GM12892 (cell line): ENCODE measurements around the gene FYB1.

Experiments used
- POLR2A ChIP-seq: IDR thresholded peaks from 2 replicates; pipeline ENCODE4 v1.6.1; 2011; ENCODE audit warnings: low read depth, low read length, control low read depth
- POLR2AphosphoS5 ChIP-seq: IDR thresholded peaks from 2 replicates; pipeline ENCODE4 v1.6.1; 2011; ENCODE audit warnings: low read depth, low read length, control low read depth

GRCh38 chr5:39226558-39226957, 7.2 kb upstream of the FYB1 start:
- TF ChIP-seq POLR2A (no peak), POLR2AphosphoS5 (no peak)
